ENCODE results near the gene TMEM258. TPM values are rescaled to one million over a fixed set of nuclear protein-coding genes. Genes with fewer than 3 reads are reported as not detected.

Gene TMEM258
- total and polyA plus RNA-seq, 10 of the 15 experiments (the other 5 are each of a cell fraction or from before 2014, with no cell fraction given): 160 to 840 (median 326) TPM

- TF ChIP-seq, protein P1, sequence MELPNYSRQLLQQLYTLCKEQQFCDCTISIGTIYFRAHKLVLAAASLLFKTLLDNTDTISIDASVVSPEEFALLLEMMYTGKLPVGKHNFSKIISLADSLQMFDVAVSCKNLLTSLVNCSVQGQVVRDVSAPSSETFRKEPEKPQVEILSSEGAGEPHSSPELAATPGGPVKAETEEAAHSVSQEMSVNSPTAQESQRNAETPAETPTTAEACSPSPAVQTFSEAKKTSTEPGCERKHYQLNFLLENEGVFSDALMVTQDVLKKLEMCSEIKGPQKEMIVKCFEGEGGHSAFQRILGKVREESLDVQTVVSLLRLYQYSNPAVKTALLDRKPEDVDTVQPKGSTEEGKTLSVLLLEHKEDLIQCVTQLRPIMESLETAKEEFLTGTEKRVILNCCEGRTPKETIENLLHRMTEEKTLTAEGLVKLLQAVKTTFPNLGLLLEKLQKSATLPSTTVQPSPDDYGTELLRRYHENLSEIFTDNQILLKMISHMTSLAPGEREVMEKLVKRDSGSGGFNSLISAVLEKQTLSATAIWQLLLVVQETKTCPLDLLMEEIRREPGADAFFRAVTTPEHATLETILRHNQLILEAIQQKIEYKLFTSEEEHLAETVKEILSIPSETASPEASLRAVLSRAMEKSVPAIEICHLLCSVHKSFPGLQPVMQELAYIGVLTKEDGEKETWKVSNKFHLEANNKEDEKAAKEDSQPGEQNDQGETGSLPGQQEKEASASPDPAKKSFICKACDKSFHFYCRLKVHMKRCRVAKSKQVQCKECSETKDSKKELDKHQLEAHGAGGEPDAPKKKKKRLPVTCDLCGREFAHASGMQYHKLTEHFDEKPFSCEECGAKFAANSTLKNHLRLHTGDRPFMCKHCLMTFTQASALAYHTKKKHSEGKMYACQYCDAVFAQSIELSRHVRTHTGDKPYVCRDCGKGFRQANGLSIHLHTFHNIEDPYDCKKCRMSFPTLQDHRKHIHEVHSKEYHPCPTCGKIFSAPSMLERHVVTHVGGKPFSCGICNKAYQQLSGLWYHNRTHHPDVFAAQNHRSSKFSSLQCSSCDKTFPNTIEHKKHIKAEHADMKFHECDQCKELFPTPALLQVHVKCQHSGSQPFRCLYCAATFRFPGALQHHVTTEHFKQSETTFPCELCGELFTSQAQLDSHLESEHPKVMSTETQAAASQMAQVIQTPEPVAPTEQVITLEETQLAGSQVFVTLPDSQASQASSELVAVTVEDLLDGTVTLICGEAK (IDR thresholded peaks at IDR 0.05; ENCODE audit: borderline replicate concordance): peak; percentile 99
- TF ChIP-seq, protein P2, sequence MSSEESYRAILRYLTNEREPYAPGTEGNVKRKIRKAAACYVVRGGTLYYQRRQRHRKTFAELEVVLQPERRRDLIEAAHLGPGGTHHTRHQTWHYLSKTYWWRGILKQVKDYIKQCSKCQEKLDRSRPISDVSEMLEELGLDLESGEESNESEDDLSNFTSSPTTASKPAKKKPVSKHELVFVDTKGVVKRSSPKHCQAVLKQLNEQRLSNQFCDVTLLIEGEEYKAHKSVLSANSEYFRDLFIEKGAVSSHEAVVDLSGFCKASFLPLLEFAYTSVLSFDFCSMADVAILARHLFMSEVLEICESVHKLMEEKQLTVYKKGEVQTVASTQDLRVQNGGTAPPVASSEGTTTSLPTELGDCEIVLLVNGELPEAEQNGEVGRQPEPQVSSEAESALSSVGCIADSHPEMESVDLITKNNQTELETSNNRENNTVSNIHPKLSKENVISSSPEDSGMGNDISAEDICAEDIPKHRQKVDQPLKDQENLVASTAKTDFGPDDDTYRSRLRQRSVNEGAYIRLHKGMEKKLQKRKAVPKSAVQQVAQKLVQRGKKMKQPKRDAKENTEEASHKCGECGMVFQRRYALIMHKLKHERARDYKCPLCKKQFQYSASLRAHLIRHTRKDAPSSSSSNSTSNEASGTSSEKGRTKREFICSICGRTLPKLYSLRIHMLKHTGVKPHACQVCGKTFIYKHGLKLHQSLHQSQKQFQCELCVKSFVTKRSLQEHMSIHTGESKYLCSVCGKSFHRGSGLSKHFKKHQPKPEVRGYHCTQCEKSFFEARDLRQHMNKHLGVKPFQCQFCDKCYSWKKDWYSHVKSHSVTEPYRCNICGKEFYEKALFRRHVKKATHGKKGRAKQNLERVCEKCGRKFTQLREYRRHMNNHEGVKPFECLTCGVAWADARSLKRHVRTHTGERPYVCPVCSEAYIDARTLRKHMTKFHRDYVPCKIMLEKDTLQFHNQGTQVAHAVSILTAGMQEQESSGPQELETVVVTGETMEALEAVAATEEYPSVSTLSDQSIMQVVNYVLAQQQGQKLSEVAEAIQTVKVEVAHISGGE (CRISPR knock-in tag; IDR thresholded peaks at IDR 0.05): peak; percentile 61
- no peak; the same call in 1 of the 2 replicates for TF ChIP-seq SMC3 (IDR thresholded peaks at IDR 0.05; ENCODE audit: borderline replicate concordance, low read length)
- TF ChIP-seq NRF1 (conservative IDR thresholded peaks at IDR 0.05; ENCODE audit: low read depth, low read length): peak; percentile 38
- TF ChIP-seq RB1 (IDR thresholded peaks at IDR 0.05; ENCODE audit: borderline replicate concordance): peak; percentile 98
- 0 out of 2 replicates have a peak, but pooled peaks have one; percentile 17 for TF ChIP-seq MTA2 (IDR thresholded peaks at IDR 0.05; ENCODE audit: low read depth)
- peak; percentile 80; the same call in 1 of the 2 replicates for TF ChIP-seq POLR2AphosphoS2 (IDR thresholded peaks at IDR 0.05; ENCODE audit: low read depth, low read length)
- no peak; the same call in 1 of the 2 replicates for TF ChIP-seq EED (IDR thresholded peaks at IDR 0.05; ENCODE audit: low read depth)
- TF ChIP-seq HDAC6 (IDR thresholded peaks at IDR 0.05; ENCODE audit: unreplicated experiment): no peak
- TF ChIP-seq, protein P3, sequence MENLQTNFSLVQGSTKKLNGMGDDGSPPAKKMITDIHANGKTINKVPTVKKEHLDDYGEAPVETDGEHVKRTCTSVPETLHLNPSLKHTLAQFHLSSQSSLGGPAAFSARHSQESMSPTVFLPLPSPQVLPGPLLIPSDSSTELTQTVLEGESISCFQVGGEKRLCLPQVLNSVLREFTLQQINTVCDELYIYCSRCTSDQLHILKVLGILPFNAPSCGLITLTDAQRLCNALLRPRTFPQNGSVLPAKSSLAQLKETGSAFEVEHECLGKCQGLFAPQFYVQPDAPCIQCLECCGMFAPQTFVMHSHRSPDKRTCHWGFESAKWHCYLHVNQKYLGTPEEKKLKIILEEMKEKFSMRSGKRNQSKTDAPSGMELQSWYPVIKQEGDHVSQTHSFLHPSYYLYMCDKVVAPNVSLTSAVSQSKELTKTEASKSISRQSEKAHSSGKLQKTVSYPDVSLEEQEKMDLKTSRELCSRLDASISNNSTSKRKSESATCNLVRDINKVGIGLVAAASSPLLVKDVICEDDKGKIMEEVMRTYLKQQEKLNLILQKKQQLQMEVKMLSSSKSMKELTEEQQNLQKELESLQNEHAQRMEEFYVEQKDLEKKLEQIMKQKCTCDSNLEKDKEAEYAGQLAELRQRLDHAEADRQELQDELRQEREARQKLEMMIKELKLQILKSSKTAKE (IDR thresholded peaks at IDR 0.05; ENCODE audit: low read depth, poor library complexity, severe bottlenecking): no peak
- no peak for TF ChIP-seq KLF5 (IDR thresholded peaks at IDR 0.05; ENCODE audit: partially characterized antibody)
- TF ChIP-seq, protein P4, sequence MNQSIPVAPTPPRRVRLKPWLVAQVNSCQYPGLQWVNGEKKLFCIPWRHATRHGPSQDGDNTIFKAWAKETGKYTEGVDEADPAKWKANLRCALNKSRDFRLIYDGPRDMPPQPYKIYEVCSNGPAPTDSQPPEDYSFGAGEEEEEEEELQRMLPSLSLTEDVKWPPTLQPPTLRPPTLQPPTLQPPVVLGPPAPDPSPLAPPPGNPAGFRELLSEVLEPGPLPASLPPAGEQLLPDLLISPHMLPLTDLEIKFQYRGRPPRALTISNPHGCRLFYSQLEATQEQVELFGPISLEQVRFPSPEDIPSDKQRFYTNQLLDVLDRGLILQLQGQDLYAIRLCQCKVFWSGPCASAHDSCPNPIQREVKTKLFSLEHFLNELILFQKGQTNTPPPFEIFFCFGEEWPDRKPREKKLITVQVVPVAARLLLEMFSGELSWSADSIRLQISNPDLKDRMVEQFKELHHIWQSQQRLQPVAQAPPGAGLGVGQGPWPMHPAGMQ (IDR thresholded peaks at IDR 0.05; ENCODE audit: borderline replicate concordance): no peak
- no peak for TF ChIP-seq IRF4 (IDR thresholded peaks at IDR 0.05; ENCODE audit: low read depth, low read length)
- TF ChIP-seq SMARCA5 (IDR thresholded peaks at IDR 0.05): peak; percentile 81
- TF ChIP-seq EZH2 (IDR thresholded peaks at IDR 0.05; ENCODE audit: borderline replicate concordance, control insufficient read depth, low read depth, low read length): no peak
- TF ChIP-seq HCFC1 (IDR thresholded peaks at IDR 0.05; ENCODE audit: low read length): peak; percentile 91
- no peak for TF ChIP-seq STAT3 (IDR thresholded peaks at IDR 0.05; ENCODE audit: low read depth, low read length)
- peak; percentile 46; the same call in 1 of the 2 replicates for TF ChIP-seq PAX8 (IDR thresholded peaks at IDR 0.05)
Measured at GRCh38 chr11:61792310-61793082, at the start of gene TMEM258, which contains the start of gene FEN1 (continued).

Data from GM12878 (cell line).